ENCODE measurements around the gene TTLL11. TPM values are rescaled to one million over a fixed set of nuclear protein-coding genes. Genes with fewer than 3 reads are reported as not detected.

The TTLL11 gene
- total RNA-seq, 1 experiment from 2014 or later: 2.3 TPM

DNA sequence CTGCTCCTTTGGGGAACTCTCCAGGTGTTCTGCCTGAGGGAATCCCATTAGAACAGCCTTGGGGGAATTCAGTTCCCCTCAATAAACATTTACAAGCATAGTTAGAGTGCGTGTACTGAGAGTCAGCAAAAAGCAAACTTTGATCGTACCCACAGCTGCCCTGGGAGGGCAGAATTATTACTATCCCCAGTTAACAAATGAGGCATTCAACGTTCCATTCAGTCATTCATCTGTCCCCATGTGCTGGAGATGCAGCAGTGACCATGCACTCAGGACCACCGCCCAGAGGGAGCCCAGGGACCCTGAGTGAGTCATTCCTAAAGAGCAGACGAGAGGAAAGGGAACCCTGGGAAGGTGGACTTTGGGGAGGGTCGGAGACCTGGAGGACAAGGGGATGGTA is 19.1 kb upstream of the TTLL11 start:
- Histone ChIP-seq H4K20me1 (ENCODE audit: insufficient read depth) (no peaks in the 10 kb centered on the region), H2AFZ (no peak overlapping the region), H3K4me2 (no peak overlapping the region), H3K9me3 (ENCODE audit: insufficient read depth, low read depth) (no peaks in the 10 kb centered on the region), H3K36me3 (ENCODE audit: low read depth) (no peaks in the 10 kb centered on the region), H3K4me3 (no peak overlapping the region), H3K4me1 (replicated peaks; ENCODE audit: insufficient read depth) (no peaks in the 10 kb centered on the region), H3K27me3 (ENCODE audit: insufficient read depth, low read depth) (peaks cover 47% of the 10 kb centered on the region), H3K27ac (no peak overlapping the region), H3F3A (ENCODE audit: insufficient read depth, low read depth) (no peaks in the 10 kb centered on the region), H3K9me2 (ENCODE audit: insufficient read depth) (no peaks in the 10 kb centered on the region), H3K79me2 (ENCODE audit: low read depth) (no peaks in the 10 kb centered on the region)
- ChIA-PET CTCF (no interaction called here), POLR2A (ENCODE audit: unreplicated experiment) (no interaction called here)
- DNase-seq: no peak
- BruUV-seq (replicated peaks): no TSS peak
- intact Hi-C loops (cut with micrococcal nuclease; ENCODE audit: unreplicated experiment): no loop called here
- TF ChIP-seq EZH2 (IDR thresholded peaks at IDR 0.05; ENCODE audit: low read depth): no peak
- TF ChIP-seq, protein P1, sequence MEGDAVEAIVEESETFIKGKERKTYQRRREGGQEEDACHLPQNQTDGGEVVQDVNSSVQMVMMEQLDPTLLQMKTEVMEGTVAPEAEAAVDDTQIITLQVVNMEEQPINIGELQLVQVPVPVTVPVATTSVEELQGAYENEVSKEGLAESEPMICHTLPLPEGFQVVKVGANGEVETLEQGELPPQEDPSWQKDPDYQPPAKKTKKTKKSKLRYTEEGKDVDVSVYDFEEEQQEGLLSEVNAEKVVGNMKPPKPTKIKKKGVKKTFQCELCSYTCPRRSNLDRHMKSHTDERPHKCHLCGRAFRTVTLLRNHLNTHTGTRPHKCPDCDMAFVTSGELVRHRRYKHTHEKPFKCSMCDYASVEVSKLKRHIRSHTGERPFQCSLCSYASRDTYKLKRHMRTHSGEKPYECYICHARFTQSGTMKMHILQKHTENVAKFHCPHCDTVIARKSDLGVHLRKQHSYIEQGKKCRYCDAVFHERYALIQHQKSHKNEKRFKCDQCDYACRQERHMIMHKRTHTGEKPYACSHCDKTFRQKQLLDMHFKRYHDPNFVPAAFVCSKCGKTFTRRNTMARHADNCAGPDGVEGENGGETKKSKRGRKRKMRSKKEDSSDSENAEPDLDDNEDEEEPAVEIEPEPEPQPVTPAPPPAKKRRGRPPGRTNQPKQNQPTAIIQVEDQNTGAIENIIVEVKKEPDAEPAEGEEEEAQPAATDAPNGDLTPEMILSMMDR (conservative IDR thresholded peaks at IDR 0.05): no peak

DNA sequence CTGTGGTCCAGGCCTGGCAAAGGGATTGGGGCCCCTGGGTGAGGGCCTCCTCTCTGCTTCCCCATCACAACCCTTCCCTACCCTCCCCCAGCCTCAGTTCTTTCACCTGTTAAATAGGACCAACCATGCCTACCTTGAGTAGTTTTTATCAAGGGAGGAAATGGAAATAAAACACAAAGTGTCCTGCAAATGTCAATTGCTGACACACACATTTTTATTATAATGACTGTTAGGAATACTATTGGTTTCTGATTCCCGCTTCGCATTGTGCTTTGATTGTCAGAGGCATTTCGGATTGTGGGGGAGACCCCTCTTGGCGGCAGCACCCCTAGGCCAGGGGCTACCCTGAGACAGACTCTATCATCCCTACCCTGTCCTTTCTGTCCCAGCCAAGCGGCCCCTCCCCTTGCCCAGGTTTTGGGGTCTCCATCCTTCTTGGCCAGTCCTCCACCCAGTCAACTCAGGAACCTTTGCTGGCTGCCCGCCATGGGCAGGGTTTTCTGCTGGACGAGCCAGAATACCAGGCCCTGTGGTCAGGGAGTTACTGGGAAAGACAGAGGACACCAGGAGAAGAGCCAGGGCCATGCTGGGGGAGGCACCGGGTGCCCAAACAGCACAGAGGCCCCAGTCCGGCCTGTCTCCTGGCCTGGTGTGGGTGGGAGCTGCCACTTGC is 18.4 kb upstream of the TTLL11 start:
- Histone ChIP-seq H3K27ac (no peak overlapping the region), H3K9me2 (ENCODE audit: insufficient read depth) (no peaks in the 10 kb centered on the region), H4K20me1 (ENCODE audit: insufficient read depth) (no peaks in the 10 kb centered on the region), H3K27me3 (ENCODE audit: insufficient read depth, low read depth) (peaks cover 47% of the 10 kb centered on the region), H3K4me2 (no peak overlapping the region), H3K9me3 (ENCODE audit: insufficient read depth, low read depth) (no peaks in the 10 kb centered on the region), H3K36me3 (ENCODE audit: low read depth) (no peaks in the 10 kb centered on the region), H3K4me1 (replicated peaks; ENCODE audit: insufficient read depth) (no peaks in the 10 kb centered on the region), H3K4me3 (no peak overlapping the region), H2AFZ (no peak overlapping the region), H3F3A (ENCODE audit: insufficient read depth, low read depth) (no peaks in the 10 kb centered on the region), H3K79me2 (ENCODE audit: low read depth) (no peaks in the 10 kb centered on the region)
- ChIA-PET CTCF (no interaction called here), POLR2A (ENCODE audit: unreplicated experiment) (no interaction called here)
- intact Hi-C loops (cut with micrococcal nuclease; ENCODE audit: unreplicated experiment): no loop called here
- no peak for DNase-seq
- TF ChIP-seq EZH2 (IDR thresholded peaks at IDR 0.05; ENCODE audit: low read depth): no peak
- TF ChIP-seq, protein P1 (conservative IDR thresholded peaks at IDR 0.05): no peak
- no TSS peak for BruUV-seq (replicated peaks)

DNA sequence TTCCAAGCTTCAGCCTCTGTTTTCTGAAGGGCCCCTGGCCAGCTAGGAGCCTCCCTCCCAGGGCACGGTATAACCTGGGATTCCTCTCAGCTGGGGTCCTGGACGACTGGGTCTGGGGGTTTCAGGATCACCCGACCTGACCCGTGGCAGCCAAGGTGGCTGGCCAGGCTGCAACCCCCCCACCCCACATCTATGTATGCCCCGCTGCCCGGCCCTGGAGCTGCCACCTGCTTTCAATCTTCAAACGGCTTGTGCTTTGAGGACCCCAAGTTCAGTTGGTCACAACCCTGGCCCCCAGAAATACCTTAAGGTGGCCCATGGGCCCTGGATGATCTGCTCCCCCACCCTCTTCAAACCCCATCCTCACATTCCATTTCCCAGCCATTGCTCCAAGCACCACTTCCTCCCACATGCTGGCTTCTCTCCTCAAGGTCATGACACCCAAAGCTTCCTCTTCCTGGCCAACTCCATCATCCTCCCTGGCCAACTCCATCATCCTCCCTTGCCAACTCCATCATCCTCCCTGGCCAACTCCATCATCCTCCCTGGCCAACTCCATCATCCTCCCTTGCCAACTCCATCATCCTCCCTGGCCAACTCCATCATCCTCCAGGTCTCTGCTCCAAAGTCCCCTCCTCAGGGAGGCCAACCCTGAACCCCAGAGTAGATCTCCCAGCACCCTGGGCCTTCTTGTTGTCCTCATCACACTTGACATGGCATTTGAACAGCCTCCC is 17.2 kb upstream of the TTLL11 start:
- H3K4me3 ChIP-seq: no peak overlapping the region
- no peak overlapping the region for H3K27ac ChIP-seq
- H4K20me1 ChIP-seq (ENCODE audit: insufficient read depth): no peaks in the 10 kb centered on the region
- no peaks in the 10 kb centered on the region for H3K9me3 ChIP-seq (ENCODE audit: insufficient read depth, low read depth)
- ChIA-PET POLR2A (ENCODE audit: unreplicated experiment) (interaction anchor here (0.5 kb wide), 1 partner anchor 187 kb away, joined by 5 read pairs; no protein-coding TSS in a partner anchor), CTCF (no interaction called here)
- H3F3A ChIP-seq (ENCODE audit: insufficient read depth, low read depth): no peaks in the 10 kb centered on the region
- H3K4me2 ChIP-seq: no peak overlapping the region
- peaks cover 41% of the 10 kb centered on the region for H3K27me3 ChIP-seq (ENCODE audit: insufficient read depth, low read depth)
- H3K79me2 ChIP-seq (ENCODE audit: low read depth): no peaks in the 10 kb centered on the region
- no peaks in the 10 kb centered on the region for H3K9me2 ChIP-seq (ENCODE audit: insufficient read depth)
- no peaks in the 10 kb centered on the region for H3K36me3 ChIP-seq (ENCODE audit: low read depth)
- BruUV-seq (replicated peaks): no TSS peak
- TF ChIP-seq EZH2 (IDR thresholded peaks at IDR 0.05; ENCODE audit: low read depth): no peak
- TF ChIP-seq, protein P1 (conservative IDR thresholded peaks at IDR 0.05): no peak
- intact Hi-C loops (cut with micrococcal nuclease; ENCODE audit: unreplicated experiment): no loop called here
- H3K4me1 ChIP-seq (replicated peaks; ENCODE audit: insufficient read depth): no peaks in the 10 kb centered on the region
- no peak for DNase-seq
- H2AFZ ChIP-seq: no peak overlapping the region

All from PC-9 (cell line).